Purkinje cell (primary cell): Measurements from ENCODE around the gene HNRNPH1. TPM values are rescaled to one million over a fixed set of nuclear protein-coding genes. Genes with fewer than 3 reads are reported as not detected.

Experiments used
- polyA plus RNA-seq: library from polyadenylated mRNA; unstranded; fragments of >200 nt; fragmentation: Nextera tagmentation; gene quantifications from 2 replicates; pipeline ENCODE4 v1.2.1, GENCODE V29; 2014

HNRNPH1 gene, protein sequence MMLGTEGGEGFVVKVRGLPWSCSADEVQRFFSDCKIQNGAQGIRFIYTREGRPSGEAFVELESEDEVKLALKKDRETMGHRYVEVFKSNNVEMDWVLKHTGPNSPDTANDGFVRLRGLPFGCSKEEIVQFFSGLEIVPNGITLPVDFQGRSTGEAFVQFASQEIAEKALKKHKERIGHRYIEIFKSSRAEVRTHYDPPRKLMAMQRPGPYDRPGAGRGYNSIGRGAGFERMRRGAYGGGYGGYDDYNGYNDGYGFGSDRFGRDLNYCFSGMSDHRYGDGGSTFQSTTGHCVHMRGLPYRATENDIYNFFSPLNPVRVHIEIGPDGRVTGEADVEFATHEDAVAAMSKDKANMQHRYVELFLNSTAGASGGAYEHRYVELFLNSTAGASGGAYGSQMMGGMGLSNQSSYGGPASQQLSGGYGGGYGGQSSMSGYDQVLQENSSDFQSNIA
- polyA plus RNA-seq = 354 and 357 TPM in 2 replicates

DNA sequence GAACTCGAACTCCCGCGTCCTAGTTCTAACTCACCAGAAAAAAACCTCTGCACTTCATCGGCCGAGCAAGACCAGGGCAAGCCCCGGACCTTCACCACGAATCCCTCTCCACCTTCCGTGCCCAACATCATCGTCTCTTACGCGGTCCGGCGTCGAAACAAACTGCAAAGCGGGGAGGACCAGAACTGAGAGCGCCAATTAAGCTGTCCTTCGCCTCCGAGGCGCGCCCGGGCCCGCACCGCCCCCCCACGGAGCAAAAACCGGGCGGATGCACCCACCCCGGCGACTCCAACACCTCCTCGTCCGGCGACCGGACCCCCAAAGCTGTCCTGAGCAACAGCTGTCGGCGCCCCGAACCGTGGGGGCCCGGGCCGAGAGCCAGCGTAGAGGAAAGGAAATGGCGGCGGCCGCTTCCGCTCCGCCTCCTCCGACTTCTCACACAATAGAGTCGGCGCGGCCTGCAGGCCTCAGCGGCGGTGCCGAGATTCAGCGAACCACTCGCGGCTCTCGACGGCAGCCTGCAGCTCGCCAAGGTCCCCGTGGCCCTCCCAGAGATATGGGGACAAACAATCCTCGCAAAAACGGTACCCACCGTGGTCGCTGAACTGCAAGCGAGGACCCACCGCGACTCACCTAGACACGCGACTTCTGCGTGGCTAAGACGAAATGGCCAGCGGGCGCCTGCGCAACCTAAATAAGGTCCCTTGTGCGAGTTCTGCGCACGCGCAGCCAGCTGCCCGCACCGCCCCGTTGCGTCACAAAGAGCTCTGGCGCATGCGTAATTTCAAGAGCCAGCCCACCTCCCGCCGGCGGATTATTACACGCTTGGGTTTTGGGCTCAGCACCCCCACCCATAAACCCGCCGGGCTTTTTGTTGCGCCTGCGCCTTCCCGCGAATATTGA lies at the start of gene HNRNPH1:
HNRNPH1 (minus strand) TSS at position 669 of the 903 bp plus-strand sequence; CDS start at position 131, 538 bp downstream.

Other genes starting within 250 kb of the HNRNPH1 start
- 9.5 and 11.8 TPM in 2 replicates for gene RUFY1, start 73.1 kb downstream of the HNRNPH1 start, polyA plus RNA-seq
- gene CBY3, start 57.4 kb upstream of the HNRNPH1 start, polyA plus RNA-seq = not detected in 2 replicates
- gene CANX, start 75.3 kb upstream of the HNRNPH1 start, polyA plus RNA-seq = 257 and 264 TPM in 2 replicates
- 0.13 and 0.62 TPM in 2 replicates for gene MAML1, start 109.2 kb upstream of the HNRNPH1 start, polyA plus RNA-seq
- gene LTC4S, start 170.3 kb upstream of the HNRNPH1 start, polyA plus RNA-seq = not detected in 2 replicates
- gene MGAT4B, start 183.2 kb upstream of the HNRNPH1 start, polyA plus RNA-seq = 0.66 and 1.6 TPM in 2 replicates
- gene SQSTM1, start 197.2 kb upstream of the HNRNPH1 start, polyA plus RNA-seq = 19.6 and 26.1 TPM in 2 replicates
- gene MRNIP, start 235.1 kb upstream of the HNRNPH1 start, polyA plus RNA-seq = 36.5 and 43.1 TPM in 2 replicates